Measurements from ENCODE around the gene ABLIM2.

Gene ABLIM2

DNA sequence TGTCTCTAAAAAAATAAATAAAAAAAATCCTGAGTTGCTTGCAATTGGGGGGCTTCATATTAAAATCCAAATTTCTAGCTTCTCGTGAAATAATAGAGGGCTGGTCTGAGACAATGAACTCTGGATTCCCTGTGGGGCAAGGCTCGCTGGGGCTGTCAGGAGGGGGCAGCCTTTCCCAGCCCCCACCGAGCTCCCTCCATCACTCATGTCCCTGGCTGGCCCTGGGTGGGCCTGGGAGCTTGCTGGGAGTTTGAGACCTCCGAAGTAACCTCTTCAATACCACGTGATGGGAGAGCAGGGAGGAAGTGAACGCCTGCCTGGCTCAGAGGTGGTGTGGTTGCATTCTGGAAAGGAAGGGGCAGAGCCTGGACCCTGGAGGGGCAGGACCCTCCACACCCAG lies 164.9 kb downstream of the ABLIM2 start:
- DNase-seq = no peak

DNA sequence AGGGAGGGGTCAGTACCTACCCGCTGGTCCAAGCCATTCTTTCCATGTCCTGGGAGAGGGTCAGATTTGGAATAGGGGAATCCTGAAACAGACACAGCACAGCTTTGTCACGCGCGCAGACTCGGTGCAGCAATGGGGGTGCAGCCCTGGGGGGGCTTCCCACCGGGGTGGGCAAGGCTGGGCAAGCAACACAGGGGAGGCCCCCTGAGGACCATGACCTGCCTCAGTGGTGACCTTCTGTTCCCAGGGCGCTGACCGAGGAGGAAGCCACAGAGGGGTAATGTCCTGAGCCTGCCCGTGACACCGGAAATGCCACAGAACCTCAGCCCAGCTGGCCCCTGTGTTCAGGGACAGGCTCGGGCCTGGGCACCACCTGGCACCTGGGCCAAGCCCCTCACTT lies 165.8 kb downstream of the ABLIM2 start:
- no peak for DNase-seq

DNA sequence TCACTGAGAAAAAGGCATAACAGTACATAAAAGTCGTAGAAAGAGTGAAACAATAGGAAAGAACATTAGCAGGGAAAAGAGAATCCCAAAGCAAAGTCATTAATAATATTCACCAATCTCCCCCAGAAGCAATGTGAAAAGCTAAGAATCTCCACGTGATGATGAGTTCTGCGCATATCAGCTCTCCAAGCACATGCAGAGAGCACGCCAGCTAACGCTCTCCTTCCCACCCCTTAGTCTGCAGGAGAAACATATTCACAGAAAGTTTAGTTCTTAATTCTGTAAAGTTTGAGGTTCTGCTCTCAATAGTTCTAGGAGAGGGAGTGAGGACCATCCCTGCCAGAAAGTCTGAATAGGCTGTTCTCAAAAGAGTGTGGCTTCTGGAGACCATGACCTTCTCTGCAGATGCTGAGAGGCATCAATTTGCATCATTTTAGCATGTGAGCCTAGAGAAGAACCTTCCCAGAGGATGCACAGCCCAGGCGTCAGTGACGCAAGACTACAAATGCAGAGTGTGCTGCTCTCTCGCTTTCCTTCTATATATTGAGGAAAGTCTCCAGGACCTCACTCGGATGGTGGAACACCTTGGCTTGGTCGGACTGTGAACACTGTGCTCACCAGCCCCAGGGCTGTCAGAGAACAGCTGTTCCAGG lies 167.7 kb downstream of the ABLIM2 start:
- no peak for DNase-seq

DNA sequence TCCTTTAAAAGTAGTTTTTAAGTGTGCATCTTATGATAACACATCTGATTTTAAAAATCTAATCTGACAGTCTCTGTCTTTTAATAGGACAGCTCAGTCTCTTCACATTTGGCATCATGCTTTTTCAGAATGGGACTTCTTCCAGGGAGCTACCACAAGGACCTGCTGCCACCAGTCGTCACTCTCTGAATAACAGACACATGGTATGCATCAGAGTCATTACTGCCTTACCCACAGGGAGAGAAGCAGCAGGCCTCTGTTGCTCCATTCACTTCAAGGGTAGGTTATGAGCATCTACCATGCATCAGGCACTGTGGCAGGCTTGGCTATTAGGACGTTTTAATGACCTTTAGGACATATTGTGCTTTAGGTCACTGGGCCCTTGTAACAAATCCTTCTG lies 169.0 kb downstream of the ABLIM2 start:
- DNase-seq = no peak

DNA sequence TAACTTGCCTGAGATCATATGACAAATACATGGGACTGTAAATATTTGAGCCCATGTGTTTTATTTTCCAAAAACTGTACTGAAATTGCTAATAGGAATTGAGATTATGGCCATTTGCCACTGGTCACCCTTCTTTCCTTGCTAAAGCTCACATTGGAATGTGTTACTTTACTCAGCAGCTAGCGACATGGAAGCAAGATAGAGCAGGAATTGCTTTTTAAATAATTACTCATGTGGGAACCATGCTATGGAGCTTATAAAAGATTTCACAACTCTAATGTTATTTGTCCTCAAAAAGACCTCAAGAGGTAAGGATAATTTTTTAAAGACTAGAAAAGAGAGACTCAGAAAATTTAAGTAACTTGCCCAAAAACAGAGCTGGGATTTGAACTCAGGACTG lies 170.2 kb downstream of the ABLIM2 start:
- no peak for DNase-seq

DNA sequence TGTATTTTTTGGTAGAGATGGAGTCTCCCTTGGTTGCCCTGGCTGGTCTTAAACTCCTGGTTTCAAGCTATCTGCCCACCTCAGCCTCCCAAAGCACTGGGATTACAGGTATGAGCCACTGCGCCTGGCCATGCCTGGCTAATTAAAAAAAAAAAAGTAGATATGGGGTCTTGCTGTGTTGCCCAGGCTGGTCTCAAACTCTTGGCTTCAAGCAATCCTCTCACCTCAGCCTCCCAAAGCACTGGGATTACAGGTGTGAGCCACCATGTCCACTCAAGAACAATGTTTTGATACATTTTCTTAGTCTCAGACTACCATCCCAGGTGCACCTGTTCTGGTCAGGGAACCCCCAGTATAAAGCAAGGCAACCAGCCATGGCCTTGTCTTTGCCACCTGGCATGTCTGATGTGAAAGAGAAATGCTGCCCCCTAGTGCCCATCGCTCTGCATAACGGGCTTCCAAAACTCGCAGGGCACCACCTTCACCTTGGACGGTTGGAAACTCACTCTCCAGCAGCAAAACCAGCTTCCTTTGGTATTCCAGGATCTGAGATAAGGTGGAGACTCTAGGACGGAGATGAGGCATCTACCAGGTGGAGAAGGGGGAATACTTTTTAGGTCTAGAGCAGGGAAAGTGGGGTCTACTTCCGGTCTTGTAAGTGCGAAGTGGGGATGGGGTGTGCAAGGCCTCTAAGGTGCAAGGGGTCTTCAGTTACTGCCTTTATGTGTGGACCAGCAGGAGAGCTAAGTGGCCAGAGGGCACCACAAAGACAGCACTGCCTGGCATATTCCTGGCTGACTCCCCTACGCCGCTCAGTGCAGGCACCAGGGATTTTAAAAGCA lies 171.2 kb downstream of the ABLIM2 start:
- DNase-seq = no peak

DNA sequence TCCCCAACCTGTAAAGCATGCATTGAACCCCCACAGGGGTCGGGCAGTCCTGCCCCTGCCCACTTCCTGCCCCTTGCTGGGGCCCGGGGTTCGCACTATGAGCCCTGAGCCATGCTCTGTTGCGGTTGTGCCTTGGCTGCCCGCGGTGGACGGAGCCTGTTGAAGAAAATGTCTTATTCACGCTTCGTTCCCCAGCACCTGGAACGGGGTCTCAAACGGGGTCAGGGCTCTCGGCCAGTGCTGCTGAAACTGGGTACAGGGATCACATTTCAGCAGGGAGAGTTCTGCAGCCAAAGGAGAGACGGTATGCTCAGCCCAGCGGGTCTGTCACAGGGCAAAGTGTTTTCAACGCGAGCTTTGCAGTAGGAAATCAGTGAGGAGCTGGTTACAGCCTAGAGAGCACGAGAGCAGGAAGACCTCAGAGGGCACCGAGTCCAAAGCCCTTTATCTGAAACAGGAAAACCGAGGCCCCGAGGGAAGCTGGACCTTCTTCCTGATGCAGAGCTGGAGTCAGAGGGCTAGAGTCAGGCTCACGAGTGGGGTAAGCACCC lies 172.6 kb downstream of the ABLIM2 start:
- DNase-seq = no peak

DNA sequence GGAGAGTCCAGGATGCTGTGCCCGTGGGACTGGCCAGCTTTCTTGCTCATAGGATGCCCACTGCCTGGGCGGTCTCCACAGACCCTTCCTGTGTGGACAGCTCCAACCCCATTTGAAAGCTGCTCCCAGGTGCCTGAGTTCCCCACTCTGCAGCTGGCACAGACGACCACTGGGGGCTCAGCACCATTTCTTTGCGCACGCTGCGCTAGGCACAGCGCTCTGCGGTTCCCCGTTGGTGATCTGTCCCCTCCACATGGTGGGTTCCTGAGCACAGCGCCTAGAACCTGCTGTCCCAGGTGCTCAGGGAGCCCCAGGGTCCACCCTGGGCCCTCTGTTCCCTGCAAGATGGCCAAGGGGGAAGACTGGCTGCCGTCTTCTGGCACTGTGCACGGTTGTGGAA lies 173.5 kb downstream of the ABLIM2 start:
- DNase-seq = no peak

DNA sequence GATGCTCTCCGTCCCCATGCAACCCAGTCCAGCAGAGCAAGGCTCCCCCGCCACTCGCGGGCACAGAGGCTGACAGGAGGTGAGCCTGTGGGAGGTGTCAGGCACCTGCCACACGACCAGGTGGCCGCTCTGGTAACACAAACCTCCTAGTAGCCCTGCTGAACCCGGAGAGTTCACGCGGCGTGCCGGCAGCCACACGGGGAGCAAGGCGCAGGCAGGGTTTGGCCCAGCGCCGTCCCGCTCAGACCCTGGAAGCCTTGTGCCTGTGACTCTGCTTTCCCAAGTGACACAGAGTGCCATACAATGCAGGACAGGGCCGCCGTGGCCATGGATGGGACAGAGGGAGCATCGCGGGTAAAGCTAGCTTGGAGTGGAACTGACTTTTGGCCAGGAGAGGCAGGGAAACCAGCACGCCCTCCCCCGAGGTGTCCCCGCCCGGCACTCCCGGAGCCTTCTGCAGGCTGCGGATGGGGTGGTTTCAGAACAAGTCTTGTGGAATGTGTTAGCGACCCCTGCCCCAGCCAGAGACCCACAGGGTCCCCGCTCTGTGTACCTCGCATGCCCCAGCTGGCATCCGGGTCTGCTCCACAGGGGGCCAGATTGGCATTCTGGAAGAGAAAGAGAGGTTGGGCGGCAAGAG lies 174.2 kb downstream of the ABLIM2 start:
- no peak for DNase-seq

DNA sequence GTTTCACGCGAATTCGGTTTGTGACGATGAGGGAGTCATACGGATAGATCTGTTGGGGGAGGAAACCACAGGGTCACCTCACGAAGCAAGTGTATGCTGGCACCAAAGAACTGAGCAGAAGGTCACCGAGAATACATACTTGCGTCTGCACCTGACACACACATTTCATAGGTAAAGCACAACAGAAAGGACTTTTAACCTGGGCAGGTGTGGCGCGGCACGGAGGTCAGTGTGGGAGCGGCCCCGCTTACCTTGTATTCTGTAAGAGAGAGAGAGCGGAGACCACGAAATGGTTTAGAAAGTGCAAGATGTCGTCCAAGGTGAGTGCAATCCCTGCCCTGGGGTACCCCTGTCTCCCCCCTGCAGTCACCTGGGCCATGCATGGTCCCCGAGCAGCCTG lies 175.3 kb downstream of the ABLIM2 start:
- DNase-seq = no peak

DNA sequence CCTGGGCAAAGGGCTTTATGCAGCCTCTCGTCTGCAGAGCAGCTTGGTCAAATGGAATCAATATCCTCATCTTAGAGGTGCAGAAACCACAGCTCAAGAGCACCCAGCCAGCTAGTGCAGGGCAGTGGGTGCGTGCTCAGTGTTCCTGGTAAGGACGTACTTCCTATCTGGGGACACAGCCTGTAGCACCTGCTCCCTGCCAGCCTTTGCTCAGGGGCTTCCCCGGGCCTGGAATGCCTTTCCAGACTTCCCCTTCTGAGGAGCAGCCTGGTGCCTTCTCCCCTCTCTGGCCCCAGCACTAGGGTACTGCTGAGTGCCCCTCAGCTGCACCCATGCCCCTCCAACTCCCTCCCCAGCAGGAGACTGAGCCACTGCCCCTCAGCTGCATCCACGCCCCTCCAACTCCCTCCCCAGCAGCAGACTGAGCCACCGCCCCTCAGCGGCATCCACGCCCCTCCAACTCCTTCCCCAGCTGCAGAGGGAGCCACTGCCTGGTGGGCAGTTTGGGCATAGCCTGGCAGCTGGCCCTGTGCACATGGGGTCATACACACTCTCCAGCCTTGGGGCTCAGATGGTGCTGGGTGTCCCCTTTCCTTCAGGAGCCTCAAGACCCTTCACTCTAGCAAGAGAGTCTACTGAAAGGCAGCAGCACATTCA lies 176.7 kb downstream of the ABLIM2 start:
- DNase-seq = no peak

DNA sequence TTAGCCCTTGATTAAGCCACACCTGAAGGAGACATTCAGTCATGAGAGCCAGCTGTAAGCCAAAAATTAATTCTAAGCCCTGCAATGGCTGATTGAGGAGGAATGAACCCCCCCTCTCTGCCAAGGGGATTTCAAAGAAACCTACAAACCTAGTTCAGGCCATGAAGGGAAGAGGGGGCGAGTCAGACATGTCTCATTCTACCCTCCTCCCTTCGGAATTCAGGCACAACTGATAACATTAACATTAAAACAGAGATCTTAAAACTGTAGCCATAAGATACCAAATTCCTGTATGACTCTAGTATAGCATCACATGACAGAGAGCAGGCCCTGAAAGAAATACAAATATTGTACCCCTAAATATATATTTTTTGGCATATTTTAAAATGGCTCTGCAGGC lies 178.6 kb downstream of the ABLIM2 start:
- no peak for DNase-seq

DNA sequence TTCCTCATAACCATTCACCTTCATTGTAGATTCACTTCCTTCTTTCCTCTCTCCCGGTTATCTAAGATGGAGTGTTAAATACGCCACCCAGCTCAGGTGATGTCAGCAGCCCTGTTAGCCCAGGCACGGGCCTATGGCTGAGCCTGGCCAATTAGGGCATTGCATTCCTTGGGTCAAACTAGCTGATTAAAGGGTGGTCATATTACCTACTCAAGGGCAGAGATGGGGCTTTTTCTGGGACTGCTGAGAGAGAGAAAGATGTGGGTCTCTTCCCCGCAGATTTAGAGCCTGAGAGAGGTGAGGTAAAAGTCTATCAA lies 179.0 kb downstream of the ABLIM2 start:
- no peak for DNase-seq

DNA sequence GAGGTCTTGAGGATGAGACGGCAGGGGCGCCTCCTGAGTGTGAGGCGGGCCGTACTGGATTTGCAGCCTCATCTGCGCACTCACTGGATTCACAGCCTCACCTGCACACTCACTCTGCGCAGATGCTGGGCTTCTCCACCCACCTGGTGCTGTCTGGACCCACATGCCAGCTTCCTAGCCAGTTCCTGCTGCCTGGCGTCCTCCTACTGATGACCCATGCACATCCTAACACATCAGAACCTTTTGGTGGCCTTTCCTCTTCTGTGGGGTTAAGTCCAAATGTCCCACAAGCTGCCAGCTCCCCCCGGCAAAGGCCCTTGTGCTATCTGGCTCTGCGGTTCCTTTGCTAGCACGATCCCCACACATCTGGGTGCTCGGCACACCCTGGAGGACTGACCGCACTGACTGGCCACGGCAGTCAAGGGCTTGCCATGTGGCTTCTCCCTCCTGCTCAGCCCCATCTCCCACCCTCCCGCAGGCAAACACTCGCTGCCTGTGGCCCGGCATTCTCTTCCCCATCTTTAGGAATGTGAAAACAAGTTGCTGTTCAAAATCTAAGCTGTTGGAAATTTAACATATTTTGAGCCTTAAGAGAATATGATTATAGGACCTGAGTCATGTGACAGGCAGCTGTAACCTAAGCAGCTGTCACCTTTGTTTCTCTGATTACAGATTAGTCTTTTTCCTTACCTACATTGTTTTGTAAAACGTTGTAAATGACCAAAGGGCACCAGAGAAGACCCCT lies 179.5 kb downstream of the ABLIM2 start:
- DNase-seq = no peak

DNA sequence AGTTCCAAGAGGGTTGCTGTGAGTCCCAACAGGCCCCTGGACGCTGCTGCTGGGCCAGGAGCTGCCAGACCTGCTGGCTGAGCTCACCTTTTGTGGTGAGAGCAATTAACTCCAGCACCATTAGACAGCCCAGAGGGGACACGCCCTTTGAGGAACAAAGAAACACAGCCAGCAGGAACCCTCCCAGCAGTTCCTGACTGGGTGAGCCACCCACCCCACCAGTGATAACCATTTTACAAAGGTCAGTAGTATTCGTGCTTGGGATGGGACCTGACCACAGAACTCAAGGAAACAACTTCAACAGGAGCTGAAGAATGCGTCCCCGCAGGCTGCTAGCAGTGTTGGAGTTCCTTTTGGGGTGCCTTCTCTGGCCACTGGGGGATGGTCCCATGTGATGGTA lies 180.1 kb downstream of the ABLIM2 start:
- no peak for DNase-seq

DNA sequence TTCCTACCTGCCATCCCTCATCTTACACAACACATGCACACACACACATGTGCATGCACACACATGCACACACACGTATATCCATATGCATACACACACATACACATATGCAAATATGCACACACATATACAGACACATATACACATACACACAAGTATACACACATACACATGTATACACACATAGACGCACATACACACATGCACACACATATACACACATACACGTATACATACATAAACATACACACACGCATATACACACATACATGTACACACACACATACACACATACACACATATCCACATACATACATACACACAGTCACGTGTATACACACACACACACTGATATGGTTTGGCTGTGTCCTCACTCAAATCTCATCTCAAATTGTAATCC lies 182.0 kb downstream of the ABLIM2 start:
- no peak for DNase-seq

DNA sequence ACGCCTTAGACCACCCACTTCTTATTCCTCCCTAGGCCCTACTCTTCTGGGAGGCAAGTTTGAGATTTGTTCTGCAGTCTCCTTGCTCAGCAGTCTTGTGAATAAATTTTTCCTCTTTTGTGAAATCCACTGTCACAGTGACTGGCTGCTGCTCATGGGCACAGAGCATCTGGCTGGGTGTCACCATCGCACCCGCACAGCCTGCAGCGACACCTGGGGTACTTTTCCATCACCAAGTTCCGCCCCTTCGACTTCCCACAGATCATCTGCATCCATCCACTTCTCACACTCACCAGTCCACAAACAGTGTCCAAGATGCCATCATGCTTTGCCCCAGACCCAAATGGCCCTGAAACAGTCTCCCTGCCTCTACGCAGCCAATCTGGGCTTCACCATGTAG lies 182.6 kb downstream of the ABLIM2 start:
- no peak for DNase-seq

DNA sequence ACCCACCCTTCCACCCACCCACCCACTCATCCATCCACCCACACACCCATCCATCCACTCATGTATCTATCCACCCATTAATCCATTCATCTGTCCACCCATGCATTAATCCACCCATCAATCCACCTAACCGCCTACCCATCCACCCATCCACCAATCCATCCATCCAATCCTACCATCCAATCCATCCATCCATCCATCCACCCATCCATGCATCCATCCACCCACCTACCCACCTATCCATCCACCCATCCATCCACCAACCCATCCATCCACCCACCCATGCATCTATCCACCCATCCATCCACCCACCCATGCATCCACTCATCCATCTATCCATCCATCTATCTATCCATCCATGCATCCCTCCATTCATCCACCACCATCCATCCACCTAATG lies 184.2 kb downstream of the ABLIM2 start:
- DNase-seq = no peak

DNA sequence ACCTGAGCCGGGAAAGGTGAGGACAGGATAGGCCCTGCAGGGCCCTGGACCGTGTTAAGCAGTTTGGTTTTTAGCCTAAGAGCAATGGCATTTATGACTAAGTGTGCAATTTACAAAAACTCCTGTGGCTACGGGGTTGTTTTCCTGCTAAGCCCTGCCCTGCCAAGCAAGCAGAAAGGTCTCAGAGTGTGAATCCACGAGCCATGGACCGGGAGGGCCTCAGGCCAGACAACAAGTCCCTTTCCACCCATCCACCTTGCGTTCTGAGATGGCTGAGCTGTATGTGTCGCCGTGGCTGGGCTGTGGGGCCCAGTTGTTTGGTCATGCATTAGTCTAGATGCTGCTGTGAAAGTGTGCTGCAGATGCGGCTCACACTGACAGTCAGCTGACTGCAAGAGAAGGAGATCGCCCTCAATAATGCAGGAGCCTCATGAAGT lies 185.1 kb downstream of the ABLIM2 start:
- DNase-seq = no peak

DNA sequence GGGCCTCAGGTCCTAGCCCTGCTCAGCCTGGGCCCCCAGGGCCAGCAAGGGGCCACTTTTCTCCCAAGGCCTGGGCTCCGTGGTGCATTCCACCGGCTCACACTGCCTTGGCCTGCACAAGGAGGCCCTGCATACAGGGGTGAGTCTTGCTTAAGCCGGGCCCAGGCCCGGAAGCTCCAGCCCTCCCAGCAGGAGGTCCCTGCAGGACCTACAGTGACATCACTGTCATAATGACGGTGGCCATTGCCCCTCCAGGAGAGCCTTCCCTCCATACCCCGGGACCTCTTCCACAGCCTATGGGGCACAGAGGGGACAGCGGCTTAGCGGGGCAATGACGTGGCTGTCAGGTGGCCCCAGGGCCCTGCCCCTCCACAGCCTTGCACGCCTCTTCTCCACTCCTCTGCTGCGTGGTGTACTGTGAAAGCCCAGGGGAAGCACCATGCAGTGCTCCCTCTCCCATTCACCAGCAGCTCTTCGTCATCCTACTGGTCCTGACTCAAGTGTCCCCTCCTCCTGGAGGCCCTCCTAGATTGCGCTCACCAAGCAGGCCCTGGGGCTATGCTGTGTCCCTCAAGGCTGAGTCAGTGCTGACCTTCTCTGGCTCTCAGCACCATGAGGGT lies 186.6 kb downstream of the ABLIM2 start:
- no peak for DNase-seq

DNA sequence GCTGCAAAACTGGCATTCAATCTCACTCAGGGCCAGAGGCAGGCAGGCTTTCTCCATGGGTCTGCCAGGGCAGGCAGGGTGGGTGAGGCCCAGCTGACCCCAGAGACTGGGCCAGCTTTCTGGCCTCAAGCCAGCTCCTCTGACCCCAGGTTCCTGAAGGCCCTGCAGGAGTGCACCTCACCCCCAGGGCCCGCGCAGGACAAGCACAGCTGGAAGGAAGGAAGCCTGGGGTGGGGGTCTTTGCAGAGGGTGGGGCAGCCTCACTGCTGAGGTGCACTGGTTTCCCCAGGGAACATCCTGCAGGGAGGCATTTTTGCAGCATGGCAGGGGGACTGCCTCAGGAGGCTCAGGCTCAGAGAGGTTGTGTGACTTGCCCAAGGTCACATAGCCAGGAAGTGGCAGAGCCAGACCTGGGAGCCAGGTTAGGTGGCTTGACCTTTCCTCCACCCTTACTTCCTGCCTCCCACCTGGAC lies 187.4 kb downstream of the ABLIM2 start:
- no peak for DNase-seq

DNA sequence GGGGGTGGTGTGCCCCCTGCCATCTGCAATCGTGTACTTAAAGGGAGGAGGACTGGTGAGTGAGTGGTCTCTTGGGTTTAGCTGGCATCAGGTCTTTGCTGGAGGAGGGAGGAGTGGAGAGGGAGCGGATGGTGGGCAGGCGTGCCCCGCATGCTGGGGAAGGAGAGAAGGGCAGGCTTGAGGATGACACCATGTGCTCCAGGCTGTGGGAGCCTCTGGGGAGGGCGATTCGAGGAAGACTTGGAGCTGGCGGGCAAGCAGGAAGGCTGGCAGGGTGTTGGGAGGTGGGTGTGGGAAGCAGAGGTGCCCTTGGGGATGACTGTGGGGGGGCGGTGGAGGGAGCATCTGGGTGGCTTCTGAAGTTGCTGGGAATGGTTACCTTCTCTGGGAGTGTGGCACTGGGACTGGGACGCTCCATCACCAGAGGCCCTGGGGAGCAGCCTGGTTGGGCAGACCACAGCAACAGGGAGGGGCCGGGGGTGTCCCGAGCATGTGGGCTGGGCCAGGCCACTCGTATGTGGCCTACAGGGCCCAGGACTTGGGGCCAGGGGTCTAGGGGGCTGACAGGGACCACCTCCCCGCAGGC lies 188.2 kb downstream of the ABLIM2 start:
- no peak for DNase-seq
